ENCODE measurements around the gene IFIT1. TPM values are rescaled to one million over a fixed set of nuclear protein-coding genes. Genes with fewer than 3 reads are reported as not detected.

Gene IFIT1
- total RNA-seq, 1 donor from 2014 or later, result 2.4 TPM

DNA sequence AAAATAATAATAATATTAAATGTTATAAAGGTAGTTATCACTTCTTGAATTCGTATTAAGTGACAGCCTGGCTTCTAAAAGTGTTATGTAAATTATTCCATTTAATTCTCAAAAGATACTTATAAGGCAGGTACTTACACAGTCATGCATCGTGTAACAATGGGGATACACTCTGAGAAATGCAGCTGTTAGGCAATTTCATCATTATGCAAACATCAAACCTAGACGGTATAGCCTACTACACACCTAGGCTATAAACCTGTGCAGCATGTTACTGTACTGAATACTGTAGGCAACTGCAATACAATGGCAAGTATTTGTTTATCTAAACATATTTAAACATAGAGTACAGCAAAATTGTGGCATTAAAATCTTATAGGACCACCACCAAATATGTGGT, 1.5 kb downstream of the IFIT1 start:
- TF ChIP-seq, protein P1, sequence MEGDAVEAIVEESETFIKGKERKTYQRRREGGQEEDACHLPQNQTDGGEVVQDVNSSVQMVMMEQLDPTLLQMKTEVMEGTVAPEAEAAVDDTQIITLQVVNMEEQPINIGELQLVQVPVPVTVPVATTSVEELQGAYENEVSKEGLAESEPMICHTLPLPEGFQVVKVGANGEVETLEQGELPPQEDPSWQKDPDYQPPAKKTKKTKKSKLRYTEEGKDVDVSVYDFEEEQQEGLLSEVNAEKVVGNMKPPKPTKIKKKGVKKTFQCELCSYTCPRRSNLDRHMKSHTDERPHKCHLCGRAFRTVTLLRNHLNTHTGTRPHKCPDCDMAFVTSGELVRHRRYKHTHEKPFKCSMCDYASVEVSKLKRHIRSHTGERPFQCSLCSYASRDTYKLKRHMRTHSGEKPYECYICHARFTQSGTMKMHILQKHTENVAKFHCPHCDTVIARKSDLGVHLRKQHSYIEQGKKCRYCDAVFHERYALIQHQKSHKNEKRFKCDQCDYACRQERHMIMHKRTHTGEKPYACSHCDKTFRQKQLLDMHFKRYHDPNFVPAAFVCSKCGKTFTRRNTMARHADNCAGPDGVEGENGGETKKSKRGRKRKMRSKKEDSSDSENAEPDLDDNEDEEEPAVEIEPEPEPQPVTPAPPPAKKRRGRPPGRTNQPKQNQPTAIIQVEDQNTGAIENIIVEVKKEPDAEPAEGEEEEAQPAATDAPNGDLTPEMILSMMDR (conservative IDR thresholded peaks at IDR 0.05), result no peak
- H3K36me3 Mint-ChIP-seq (ENCODE audit: low read depth), result peaks cover 3% of the 10 kb centered on the region
- DNase-seq (ENCODE audit: low read depth, low spot score), result no peak
- peaks cover 6% of the 10 kb centered on the region for H3K9me3 Mint-ChIP-seq
- peaks cover 26% of the 10 kb centered on the region for H3K4me1 Mint-ChIP-seq
- H3K4me3 Mint-ChIP-seq, result no peak overlapping the region
- no peaks in the 10 kb centered on the region for H3K27me3 Mint-ChIP-seq (ENCODE audit: low read depth)
- H3K27ac Mint-ChIP-seq (ENCODE audit: unreplicated experiment), result no peak overlapping the region

DNA sequence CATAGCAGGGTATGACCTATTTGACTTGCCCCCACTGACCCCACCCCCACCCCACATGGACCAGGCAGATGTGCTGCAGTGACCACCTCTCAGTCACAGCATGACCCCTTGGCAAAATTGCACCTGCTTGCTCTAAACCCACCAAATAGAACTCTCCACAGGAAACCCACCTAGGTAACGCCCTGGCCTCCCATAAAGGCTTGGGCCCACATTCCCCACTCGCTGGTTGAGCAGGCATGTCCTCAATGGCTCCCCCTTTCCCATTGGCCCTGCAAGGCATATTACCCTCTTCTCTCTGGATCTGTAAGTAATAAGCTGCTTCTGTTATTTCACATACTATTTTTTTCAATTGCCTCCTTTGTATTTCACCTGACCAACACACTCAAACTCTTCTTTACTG, 2.7 kb downstream of the IFIT1 start:
- no peaks in the 10 kb centered on the region for H3K27me3 Mint-ChIP-seq (ENCODE audit: low read depth)
- H3K4me1 Mint-ChIP-seq, result peaks cover 26% of the 10 kb centered on the region
- peaks cover 8% of the 10 kb centered on the region for H3K9me3 Mint-ChIP-seq
- peak overlapping the region; percentile 51 for H3K4me3 Mint-ChIP-seq
- TF ChIP-seq, protein P1 (conservative IDR thresholded peaks at IDR 0.05), result no peak
- DNase-seq (ENCODE audit: low read depth, low spot score), result no peak
- peaks cover 10% of the 10 kb centered on the region for H3K36me3 Mint-ChIP-seq (ENCODE audit: low read depth)
- no peak overlapping the region for H3K27ac Mint-ChIP-seq (ENCODE audit: unreplicated experiment)

DNA sequence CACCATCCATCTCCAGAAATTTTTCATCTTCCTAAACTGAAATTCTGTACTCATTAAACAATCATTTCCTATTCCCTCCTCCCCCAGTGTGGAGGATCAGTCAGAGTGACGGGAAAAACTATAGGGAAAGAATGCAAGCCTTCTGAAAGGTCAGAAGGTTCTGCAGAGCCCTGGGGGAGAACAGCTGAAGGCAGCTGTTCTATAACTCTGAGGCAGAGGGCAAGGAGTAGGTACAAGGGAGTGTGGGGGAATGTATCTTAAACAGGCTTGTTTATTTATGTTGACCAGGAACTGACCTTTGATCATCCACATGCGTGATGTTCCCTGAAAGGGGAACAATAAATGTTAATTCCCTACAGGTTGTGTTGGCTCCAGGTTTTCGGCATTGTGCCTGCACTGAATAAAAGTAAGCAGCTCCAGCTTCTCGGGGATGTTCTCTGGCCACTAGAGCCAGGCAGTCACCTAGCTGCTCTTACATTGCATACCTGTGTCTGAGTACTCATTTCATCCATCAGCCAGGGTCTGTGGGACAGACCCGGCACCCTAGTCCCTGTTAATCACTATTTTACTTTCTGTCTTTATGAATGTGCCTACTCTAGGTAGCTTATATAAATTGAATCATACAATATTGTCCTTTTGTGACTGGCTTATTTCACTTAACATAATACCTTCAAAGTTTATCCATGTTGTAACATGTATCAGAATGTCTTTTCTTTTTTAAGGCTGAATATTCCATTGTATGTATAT, 5.8 kb downstream of the IFIT1 start:
- no peak overlapping the region for H3K4me3 Mint-ChIP-seq
- peaks cover 19% of the 10 kb centered on the region for H3K36me3 Mint-ChIP-seq (ENCODE audit: low read depth)
- peaks cover 8% of the 10 kb centered on the region for H3K9me3 Mint-ChIP-seq
- DNase-seq (ENCODE audit: low read depth, low spot score), result no peak
- H3K4me1 Mint-ChIP-seq, result peaks cover 13% of the 10 kb centered on the region
- peak overlapping the region; percentile 12 for H3K27ac Mint-ChIP-seq (ENCODE audit: unreplicated experiment)
- no peaks in the 10 kb centered on the region for H3K27me3 Mint-ChIP-seq (ENCODE audit: low read depth)
- TF ChIP-seq, protein P1 (conservative IDR thresholded peaks at IDR 0.05), result no peak

DNA sequence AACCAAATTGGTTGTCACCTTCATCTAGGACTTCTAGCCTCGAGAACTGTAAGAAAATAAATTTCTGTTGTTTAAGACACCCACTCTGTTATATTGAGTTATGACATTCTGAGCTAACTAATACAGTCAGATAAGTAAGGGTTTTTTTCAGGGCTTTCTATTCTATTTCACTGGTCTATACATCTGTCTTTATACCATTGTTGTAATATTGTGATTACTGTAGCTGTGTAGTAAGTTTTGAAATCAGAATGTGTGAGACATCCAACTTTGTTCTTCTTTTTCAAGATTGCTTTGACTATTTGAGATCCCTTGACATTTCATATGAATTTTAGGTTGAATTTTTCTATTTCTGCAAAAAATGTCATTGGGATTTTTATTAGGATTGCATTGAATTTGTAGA, 7.5 kb downstream of the IFIT1 start:
- Mint-ChIP-seq H3K27me3 (ENCODE audit: low read depth) (no peaks in the 10 kb centered on the region), H3K4me3 (no peak overlapping the region), H3K4me1 (peaks cover 11% of the 10 kb centered on the region), H3K27ac (ENCODE audit: unreplicated experiment) (no peak overlapping the region), H3K9me3 (peaks cover 8% of the 10 kb centered on the region), H3K36me3 (ENCODE audit: low read depth) (peaks cover 28% of the 10 kb centered on the region)
- DNase-seq (ENCODE audit: low read depth, low spot score), result no peak
- TF ChIP-seq, protein P1 (conservative IDR thresholded peaks at IDR 0.05), result no peak

DNA sequence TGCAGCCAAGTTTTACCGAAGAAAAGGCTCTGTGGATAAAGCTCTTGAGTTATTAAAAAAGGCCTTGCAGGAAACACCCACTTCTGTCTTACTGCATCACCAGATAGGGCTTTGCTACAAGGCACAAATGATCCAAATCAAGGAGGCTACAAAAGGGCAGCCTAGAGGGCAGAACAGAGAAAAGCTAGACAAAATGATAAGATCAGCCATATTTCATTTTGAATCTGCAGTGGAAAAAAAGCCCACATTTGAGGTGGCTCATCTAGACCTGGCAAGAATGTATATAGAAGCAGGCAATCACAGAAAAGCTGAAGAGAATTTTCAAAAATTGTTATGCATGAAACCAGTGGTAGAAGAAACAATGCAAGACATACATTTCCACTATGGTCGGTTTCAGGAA, 10.6 kb downstream of the IFIT1 start:
- peaks cover 48% of the 10 kb centered on the region for H3K36me3 Mint-ChIP-seq (ENCODE audit: low read depth)
- no peak overlapping the region for H3K27ac Mint-ChIP-seq (ENCODE audit: unreplicated experiment)
- H3K27me3 Mint-ChIP-seq (ENCODE audit: low read depth), result no peaks in the 10 kb centered on the region
- TF ChIP-seq, protein P1 (conservative IDR thresholded peaks at IDR 0.05), result no peak
- no peak overlapping the region for H3K4me3 Mint-ChIP-seq
- no peak for DNase-seq (ENCODE audit: low read depth, low spot score)
- peaks cover 5% of the 10 kb centered on the region for H3K4me1 Mint-ChIP-seq
- peaks cover 6% of the 10 kb centered on the region for H3K9me3 Mint-ChIP-seq
